GM12874 (cell line): ENCODE data around the gene TRPV4.

ENCODE experiments used
- TF ChIP-seq, protein P1 (sequence below): IDR thresholded peaks from 2 replicates; pipeline ENCODE4 v1.5.1; 2011; ENCODE audit warnings: low read depth, mild to moderate bottlenecking, control low read depth, low read length, moderate library complexity; ENCODE audit not compliant: insufficient read depth

The TRPV4 gene

DNA sequence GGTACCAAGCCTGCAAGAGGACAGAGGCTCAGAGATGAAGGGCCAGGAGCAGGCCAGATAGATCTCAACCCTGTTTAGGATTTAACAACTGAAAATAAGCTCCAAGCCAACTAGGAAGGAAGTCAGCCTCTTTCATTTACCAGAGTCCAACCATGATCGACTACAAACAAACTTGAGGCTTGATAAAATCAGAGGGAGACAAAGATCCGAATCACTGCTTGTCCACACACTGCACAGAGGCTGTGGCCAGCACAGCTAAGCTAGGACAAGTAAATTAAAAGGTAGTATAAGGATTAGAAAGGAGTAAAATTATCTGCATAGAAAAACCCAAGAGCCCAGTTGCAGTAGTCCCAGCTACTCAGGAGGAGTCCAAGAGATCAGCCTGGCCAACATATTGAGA is 79.2 kb downstream of the TRPV4 start:
- TF ChIP-seq, protein P1, sequence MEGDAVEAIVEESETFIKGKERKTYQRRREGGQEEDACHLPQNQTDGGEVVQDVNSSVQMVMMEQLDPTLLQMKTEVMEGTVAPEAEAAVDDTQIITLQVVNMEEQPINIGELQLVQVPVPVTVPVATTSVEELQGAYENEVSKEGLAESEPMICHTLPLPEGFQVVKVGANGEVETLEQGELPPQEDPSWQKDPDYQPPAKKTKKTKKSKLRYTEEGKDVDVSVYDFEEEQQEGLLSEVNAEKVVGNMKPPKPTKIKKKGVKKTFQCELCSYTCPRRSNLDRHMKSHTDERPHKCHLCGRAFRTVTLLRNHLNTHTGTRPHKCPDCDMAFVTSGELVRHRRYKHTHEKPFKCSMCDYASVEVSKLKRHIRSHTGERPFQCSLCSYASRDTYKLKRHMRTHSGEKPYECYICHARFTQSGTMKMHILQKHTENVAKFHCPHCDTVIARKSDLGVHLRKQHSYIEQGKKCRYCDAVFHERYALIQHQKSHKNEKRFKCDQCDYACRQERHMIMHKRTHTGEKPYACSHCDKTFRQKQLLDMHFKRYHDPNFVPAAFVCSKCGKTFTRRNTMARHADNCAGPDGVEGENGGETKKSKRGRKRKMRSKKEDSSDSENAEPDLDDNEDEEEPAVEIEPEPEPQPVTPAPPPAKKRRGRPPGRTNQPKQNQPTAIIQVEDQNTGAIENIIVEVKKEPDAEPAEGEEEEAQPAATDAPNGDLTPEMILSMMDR = no peak

DNA sequence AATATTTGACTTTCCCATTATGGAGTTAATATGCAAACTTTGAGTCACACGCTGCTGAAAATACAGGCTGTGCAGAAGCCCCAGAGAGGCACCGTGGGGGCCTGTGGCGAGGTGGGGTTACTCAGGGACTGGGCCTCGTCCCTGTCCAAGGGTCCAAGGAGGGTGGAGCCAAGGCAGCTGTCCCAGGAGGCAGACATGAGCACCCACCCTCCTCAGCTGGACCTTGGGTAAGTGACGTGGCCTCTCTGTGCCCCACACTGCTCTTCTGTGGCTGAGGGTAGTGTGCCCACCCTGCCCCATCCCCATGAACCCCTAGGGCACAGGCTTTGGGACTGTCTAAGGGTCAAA is 80.2 kb downstream of the TRPV4 start:
- TF ChIP-seq, protein P1 = no peak

DNA sequence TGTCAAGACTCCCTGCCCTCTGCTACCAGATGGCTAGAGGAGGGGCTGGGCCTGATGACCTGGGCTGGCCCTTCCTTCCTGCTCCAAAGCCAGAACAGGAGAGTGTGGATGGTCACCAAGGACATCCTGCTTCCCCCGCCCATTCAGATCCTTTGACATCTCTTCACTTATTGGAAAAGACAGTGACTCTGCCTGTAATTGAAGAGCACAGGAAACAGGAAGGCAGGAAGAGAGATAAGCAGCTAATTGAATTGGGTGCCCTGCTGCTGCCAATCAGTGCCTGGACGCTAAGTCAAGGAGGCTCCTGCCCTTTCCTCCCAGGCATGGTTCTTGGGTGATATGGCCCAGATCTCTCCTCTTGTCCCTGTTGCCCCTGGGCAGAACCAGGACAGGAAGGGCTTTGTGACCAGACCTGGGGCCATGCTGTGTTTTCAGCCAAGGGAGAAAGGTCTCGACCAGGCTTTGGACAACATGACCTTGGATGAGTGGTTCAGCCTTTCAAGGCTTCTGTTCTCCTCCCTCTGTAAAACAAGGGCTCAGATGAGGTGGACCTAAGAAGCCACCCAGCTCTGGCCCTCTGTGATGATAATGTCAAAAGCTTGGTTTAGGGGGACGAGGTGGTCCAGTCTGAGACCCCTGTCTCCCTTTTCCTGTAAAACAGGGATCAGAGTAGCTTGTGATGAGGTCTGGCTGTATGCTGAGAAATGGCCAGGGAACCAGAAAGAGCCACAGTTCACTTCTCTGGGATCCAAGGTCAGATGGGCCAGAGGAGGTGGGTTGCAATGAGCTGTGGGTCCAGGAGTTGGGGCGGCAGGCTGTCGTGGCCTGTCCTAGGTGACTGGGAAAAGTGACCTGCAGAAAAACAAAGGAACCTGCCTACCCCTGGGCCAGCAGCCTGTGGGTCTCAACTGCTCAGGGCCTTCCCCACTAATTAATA is 80.8 kb downstream of the TRPV4 start:
- TF ChIP-seq, protein P1 = no peak

GRCh38 chr12:109744986-109745942 is 87.9 kb downstream of the TRPV4 start:
- TF ChIP-seq, protein P1 = no peak

DNA sequence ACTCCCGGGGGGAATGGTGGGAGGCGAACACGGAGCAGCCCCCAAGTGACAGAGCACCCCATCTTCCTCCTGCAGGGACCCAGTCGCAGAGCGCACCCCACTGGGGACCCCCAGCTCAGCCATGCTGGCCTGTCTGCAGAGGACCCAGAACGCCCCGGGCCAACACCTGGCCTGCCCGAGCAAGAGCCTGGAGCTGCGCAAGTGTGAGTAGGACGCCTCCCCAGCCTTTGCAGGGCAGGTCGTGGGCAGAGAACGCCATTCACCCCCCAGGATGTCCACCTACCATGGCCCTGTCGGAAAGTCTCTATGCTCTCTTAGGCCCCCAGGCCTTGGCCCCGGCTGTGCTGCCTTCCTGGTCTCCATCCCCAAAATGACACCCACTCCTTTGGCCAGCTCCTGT is 89.2 kb downstream of the TRPV4 start:
- TF ChIP-seq, protein P1 = no peak

DNA sequence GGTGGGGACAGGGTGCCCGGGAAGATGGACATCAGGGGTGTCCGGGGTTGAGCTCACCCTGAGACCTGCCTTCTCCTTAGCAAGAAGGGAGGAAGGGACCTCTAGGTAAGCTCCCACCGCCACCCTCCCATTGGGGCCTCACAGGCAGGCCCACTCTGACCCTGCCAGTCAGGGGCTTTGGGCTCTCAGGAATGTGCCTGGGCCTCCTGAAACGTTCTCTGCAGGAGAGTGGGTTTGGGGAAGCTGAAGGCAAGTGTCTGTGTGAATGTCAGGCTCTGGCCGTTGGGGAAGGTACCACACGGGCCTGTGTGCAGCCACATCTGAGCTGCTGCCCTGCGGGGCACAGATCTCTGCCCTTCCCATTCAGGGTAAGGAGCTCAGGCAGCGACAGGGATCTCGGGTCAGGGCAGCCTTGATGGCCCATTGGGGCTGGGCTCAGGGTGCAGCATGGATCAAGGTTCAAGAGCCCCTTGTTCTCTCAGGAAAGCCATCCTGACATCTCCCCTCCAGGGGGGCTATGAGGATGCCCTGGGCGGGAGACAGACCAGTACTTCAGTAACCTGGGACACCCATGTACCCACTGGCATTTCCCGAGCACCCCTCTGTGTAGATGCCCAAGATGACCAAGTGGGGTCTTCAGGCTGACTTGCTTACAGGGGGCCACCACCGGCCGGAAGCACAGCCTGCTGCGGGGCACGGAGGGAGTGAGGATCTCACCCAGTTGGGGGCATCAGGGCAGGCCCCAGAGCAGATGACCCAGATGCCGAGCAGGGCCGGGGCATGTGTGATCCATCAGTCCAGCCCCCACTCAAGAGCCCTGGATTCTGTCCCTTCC is 89.9 kb downstream of the TRPV4 start:
- TF ChIP-seq, protein P1 = no peak
